Mucosa of descending colon (tissue), 3 donors: Measurements from ENCODE around the gene HELT. TPM values are rescaled to one million over a fixed set of nuclear protein-coding genes. Genes with fewer than 3 reads are reported as not detected.

Experiments used
- ATAC-seq: fragments of 200-7000 bp; cut with Tn5 transposase; one replicate; pipeline ENCODE4 v1.9.1; 2020; ENCODE audit warnings: mild to moderate bottlenecking, moderate library complexity
- DNase-seq, 3 donors: peaks; one replicate each; pipeline ENCODE4 v3.0.0-alpha.2; 2020
- H3K36me3 ChIP-seq: fragments of 200-600 bp; one replicate; pipeline ENCODE4 v1.8.0; 2021; ENCODE audit warnings: low read depth, mild to moderate bottlenecking
- H3K4me1 ChIP-seq: fragments of 200-600 bp; one replicate; pipeline ENCODE4 v1.8.0; 2021; ENCODE audit warnings: low read depth, mild to moderate bottlenecking
- H3K4me3 ChIP-seq: fragments of 200-600 bp; one replicate; pipeline ENCODE4 v1.8.0; 2021; ENCODE audit warnings: mild to moderate bottlenecking
- H3K9me3 ChIP-seq: fragments of 200-600 bp; one replicate; pipeline ENCODE4 v1.8.0; 2021; ENCODE audit warnings: mild to moderate bottlenecking
- intact Hi-C, 2 donors: fragments of 100-400 bp; cut with DNase I in 1 of 2; cut with micrococcal nuclease in 1 of 2; formaldehyde crosslinking; loops; one replicate each; pipeline versions ENCODE4 v1.11.0 to v1.11.1; 2022; cut with DNase I, micrococcal nuclease
- total RNA-seq, 3 donors: library from RNA; stranded (reverse); fragmentation: NEBNext Ultra II Directional in 2 of 3; extraction: Animal tissue kit (Norgen Biotek cat#: 25700) in 2 of 3; gene quantifications; one replicate each; pipeline versions ENCODE4 v1.2.1 to v1.2.4, GENCODE V29; 2021 to 2023
- TF ChIP-seq, protein P1 (sequence below): fragments of 200-600 bp; IDR thresholded peaks from one replicate; pipeline ENCODE4 v1.8.0; 2022; ENCODE audit warnings: antibody characterized with exemption, mild to moderate bottlenecking
- donor health status: DM: no; HTN: no; CAD: no; lungs with moderate emphysema.
- donor health status: DM: no; HTN: no; CAD: no.
- donor health status: DM: no; HTN: yes; CAD: no.

The HELT gene
- total RNA-seq, 3 donors from 2014 or later, result not detected

DNA sequence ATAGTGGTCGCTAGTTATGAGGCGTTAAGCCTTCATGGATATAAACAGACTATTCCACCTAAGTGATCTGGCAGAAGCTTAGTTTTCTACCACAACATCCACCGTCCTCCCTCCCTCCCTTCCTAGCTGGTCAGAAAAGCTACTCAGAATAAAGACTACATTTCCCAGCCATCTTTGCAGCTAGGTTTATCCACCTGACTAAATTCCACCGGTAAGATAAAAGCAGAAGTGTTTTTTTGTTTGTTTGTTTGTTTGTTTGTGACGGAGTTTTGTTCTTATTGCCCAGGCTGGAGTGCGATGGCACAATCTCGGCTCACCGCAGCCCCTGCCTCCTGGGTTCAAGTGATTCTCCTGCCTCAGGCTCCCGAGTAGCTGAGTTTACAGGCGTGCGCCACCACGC is 44.3 kb downstream of the HELT start:
- Histone ChIP-seq H3K9me3 (no peaks in the 10 kb centered on the region), H3K4me3 (no peak overlapping the region), H3K36me3 (no peaks in the 10 kb centered on the region), H3K4me1 (no peaks in the 10 kb centered on the region)
- intact Hi-C loops, result no loop called here
- DNase-seq, result no peak
- no peak for ATAC-seq
- TF ChIP-seq, protein P1, sequence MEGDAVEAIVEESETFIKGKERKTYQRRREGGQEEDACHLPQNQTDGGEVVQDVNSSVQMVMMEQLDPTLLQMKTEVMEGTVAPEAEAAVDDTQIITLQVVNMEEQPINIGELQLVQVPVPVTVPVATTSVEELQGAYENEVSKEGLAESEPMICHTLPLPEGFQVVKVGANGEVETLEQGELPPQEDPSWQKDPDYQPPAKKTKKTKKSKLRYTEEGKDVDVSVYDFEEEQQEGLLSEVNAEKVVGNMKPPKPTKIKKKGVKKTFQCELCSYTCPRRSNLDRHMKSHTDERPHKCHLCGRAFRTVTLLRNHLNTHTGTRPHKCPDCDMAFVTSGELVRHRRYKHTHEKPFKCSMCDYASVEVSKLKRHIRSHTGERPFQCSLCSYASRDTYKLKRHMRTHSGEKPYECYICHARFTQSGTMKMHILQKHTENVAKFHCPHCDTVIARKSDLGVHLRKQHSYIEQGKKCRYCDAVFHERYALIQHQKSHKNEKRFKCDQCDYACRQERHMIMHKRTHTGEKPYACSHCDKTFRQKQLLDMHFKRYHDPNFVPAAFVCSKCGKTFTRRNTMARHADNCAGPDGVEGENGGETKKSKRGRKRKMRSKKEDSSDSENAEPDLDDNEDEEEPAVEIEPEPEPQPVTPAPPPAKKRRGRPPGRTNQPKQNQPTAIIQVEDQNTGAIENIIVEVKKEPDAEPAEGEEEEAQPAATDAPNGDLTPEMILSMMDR, result no peak

DNA sequence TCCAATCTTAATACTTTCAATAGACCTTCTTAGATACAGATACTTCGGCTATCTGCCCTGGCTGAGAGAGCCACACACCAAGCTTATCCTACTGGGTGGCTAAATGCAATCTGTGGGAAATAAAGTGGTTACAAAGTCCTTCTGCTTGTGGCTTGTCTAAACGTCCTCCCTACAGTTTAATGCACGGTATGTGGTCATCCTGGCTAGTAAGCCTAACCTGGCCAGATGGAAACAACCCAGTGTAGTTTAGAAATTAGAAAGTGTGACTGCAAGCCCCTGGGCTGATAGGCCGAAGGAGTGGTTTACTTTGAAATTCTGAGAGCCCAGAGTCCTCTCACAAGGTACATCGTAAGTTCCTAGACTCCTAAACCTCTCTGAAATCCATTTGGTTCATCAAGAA is 47.9 kb downstream of the HELT start:
- TF ChIP-seq, protein P1, result no peak
- DNase-seq (no peak), ATAC-seq (no peak)
- intact Hi-C loops, result no loop called here
- Histone ChIP-seq H3K36me3 (no peaks in the 10 kb centered on the region), H3K9me3 (no peaks in the 10 kb centered on the region), H3K4me3 (no peak overlapping the region), H3K4me1 (no peaks in the 10 kb centered on the region)

DNA sequence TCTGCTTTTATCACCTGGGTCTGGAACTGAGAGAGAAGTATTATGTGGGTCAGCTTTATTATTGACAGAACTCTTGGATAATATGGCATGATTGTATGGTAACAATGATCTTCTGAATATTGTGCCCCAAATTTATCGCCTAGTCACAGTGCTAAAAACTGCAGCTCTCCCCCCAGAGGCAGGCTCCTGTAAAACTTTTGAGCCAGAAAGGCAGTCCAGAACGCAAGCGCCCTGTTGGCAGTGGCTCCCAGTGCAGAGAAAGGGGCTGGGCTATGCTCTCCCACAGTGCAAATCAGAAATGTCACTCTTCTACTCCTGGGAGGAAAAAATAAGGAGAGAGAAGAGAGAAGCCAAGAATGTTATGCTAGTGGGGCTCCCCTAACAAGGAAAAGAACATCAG is 50.5 kb downstream of the HELT start:
- intact Hi-C loops, result no loop called here
- no peak for DNase-seq
- Histone ChIP-seq H3K4me1 (no peaks in the 10 kb centered on the region), H3K36me3 (no peaks in the 10 kb centered on the region), H3K4me3 (no peak overlapping the region), H3K9me3 (no peaks in the 10 kb centered on the region)
- no peak for ATAC-seq
- TF ChIP-seq, protein P1, result no peak

Other genes with a start within 250 kb of the HELT start
- 10 to 100 TPM; 37.4 to 51.4 (median 39.0) TPM for gene ACSL1, start 192.5 kb upstream of the HELT start, total RNA-seq
- 100 to 1,000 TPM in 1 of 3 donors, 10 to 100 TPM in 2; 30.6 to 115 (median 31.9) TPM for gene SLC25A4, start 124.8 kb downstream of the HELT start, total RNA-seq
- gene CFAP97, start 185.5 kb downstream of the HELT start, total RNA-seq, result 10 to 100 TPM; 12.4 to 44.3 (median 16.6) TPM
- 10 to 100 TPM; 10.8 to 29.7 (median 16.8) TPM for gene SNX25, start 191.1 kb downstream of the HELT start, total RNA-seq